Fibroblast of skin of scalp (primary cell): ENCODE results near the gene IRF5.
"Not testable (repeated sequence)": the region's sequence is repeated elsewhere in the genome, so short reads cannot be mapped to it uniquely, and the experiment has no call there.

Experiments used
- DNase-seq: peaks from one replicate; pipeline ENCODE4 v3.0.0-alpha.2; 2013

The IRF5 gene

GRCh38 chr7:128940494-128941322 is 3.0 kb downstream of the IRF5 start:
- no peak for DNase-seq

- no peak for DNase-seq
These were observed 3.7 kb downstream of the IRF5 start for GRCh38 chr7:128941323-128941890.

- DNase-seq, result no peak
These were observed 4.3 kb downstream of the IRF5 start for GRCh38 chr7:128941946-128942526.

- not testable (repeated sequence) for DNase-seq
These were observed 5.5 kb downstream of the IRF5 start for GRCh38 chr7:128943251-128943650.

- no peak for DNase-seq
These were observed 6.9 kb downstream of the IRF5 start for GRCh38 chr7:128944487-128945236.

- no peak for DNase-seq
These were observed 8.1 kb downstream of the IRF5 start for GRCh38 chr7:128945668-128946366.

- DNase-seq, result no peak
These were observed 9.5 kb downstream of the IRF5 start for GRCh38 chr7:128946936-128947830.

- no peak for DNase-seq
These were observed 10.1 kb downstream of the IRF5 start for GRCh38 chr7:128947854-128948253.

GRCh38 chr7:128948312-128948973 is 10.7 kb downstream of the IRF5 start:
- no peak for DNase-seq

GRCh38 chr7:128948976-128949760 is 11.4 kb downstream of the IRF5 start:
- no peak for DNase-seq

- DNase-seq, result no peak
These were observed 13.6 kb downstream of the IRF5 start for GRCh38 chr7:128951296-128951695.

- no peak for DNase-seq
These were observed 16.4 kb downstream of the IRF5 start for GRCh38 chr7:128954150-128954549.

GRCh38 chr7:128954830-128955802 is 17.4 kb downstream of the IRF5 start:
- DNase-seq, result peak; percentile 29

GRCh38 chr7:128955981-128956380 is 18.3 kb downstream of the IRF5 start:
- no peak for DNase-seq

- DNase-seq, result no peak
These were observed 21.6 kb downstream of the IRF5 start for GRCh38 chr7:128959296-128959695.

- DNase-seq, result no peak
These were observed 23.4 kb downstream of the IRF5 start for GRCh38 chr7:128961030-128961659.

GRCh38 chr7:128962899-128963298 is 25.2 kb downstream of the IRF5 start:
- DNase-seq, result no peak

- DNase-seq, result no peak
These were observed 25.6 kb downstream of the IRF5 start for GRCh38 chr7:128963327-128963757.
